Spleen (tissue), 11 donors: Measurements from ENCODE around the gene RANBP9. TPM values are rescaled to one million over a fixed set of nuclear protein-coding genes. Genes with fewer than 3 reads are reported as not detected.

ENCODE experiments used
- DNase-seq: peaks from one replicate; pipeline ENCODE4 v3.0.0-alpha.2; 2020
- H3K27ac ChIP-seq, 8 donors: fragments of 200-600 bp; sonication (generic) in 7 of 8; 1 replicate in 4 of 8; 2 replicates in 4 of 8; pipeline versions ENCODE4 v1.5.0 to v1.8.0; 2016 to 2021; ENCODE audit warnings: inconsistent platforms in 4 of 8, mild to moderate bottlenecking in 4 of 8, moderate library complexity in 1 of 8
- H3K27me3 ChIP-seq, 7 donors: fragments of 200-600 bp; sonication (generic) in 6 of 7; replicated peaks in 1 of 7; 1 replicate in 4 of 7; 2 replicates in 3 of 7; pipeline versions ENCODE4 v1.5.0 to v1.8.0; 2016 to 2021; ENCODE audit warnings: inconsistent platforms in 3 of 7, mild to moderate bottlenecking in 1 of 7
- H3K36me3 ChIP-seq, 6 donors: fragments of 200-600 bp; sonication (generic) in 5 of 6; 1 replicate in 4 of 6; 2 replicates in 2 of 6; pipeline versions ENCODE4 v1.5.0 to v1.8.0; 2016 to 2021; ENCODE audit warnings: inconsistent platforms in 2 of 6
- H3K4me1 ChIP-seq, 6 donors: fragments of 200-600 bp; sonication (generic) in 5 of 6; 1 replicate in 3 of 6; 2 replicates in 3 of 6; pipeline versions ENCODE4 v1.5.0 to v1.8.0; 2016 to 2021; ENCODE audit warnings: inconsistent platforms in 3 of 6
- H3K4me3 ChIP-seq, 8 donors: fragments of 200-600 bp; sonication (generic) in 7 of 8; 1 replicate in 4 of 8; 2 replicates in 4 of 8; pipeline versions ENCODE4 v1.5.0 to v1.8.0; 2016 to 2021; ENCODE audit warnings: inconsistent platforms in 4 of 8, mild to moderate bottlenecking in 4 of 8, moderate library complexity in 2 of 8
- H3K9me3 ChIP-seq, 8 donors: fragments of 200-600 bp; sonication (generic) in 7 of 8; 1 replicate in 4 of 8; 2 replicates in 4 of 8; pipeline versions ENCODE4 v1.5.0 to v1.8.0; 2016 to 2021; ENCODE audit warnings: inconsistent platforms in 4 of 8
- CTCF ChIP-seq, 11 experiments: fragments of 200-600 bp in 7 of 11; fragments of 450-650 bp in 4 of 11; sonication (generic) in 4 of 11; IDR thresholded peaks in 8 of 11; conservative IDR thresholded peaks in 3 of 11; 1 replicate in 7 of 11; 2 replicates in 4 of 11; pipeline versions ENCODE4 v1.4.0 to v1.8.0; 2016 to 2021; ENCODE audit warnings: antibody characterized with exemption in 11 of 11, inconsistent platforms in 4 of 11, mild to moderate bottlenecking in 1 of 11
- POLR2A ChIP-seq, 3 donors: fragments of 450-650 bp; IDR thresholded peaks; one replicate each; pipeline ENCODE4 v1.5.1; 2017; ENCODE audit warnings: antibody characterized with exemption in 3 of 3, mild to moderate bottlenecking in 1 of 3
- POLR2AphosphoS5 ChIP-seq, 3 donors: sonication (generic); formaldehyde crosslinking; IDR thresholded peaks; one replicate each; pipeline ENCODE4 v1.5.1; 2017; ENCODE audit warnings: antibody characterized with exemption in 3 of 3
- WGBS, 5 donors: extraction: QIAGEN DNeasy Blood & Tissue Kit in 3 of 5; methylation state at CpG; one replicate each; pipeline versions ENCODE4 v1.1.5 to v1.1.7; 2013 to 2018; 5-methylcytosine and 5-hydroxymethylcytosine counted together
- intact Hi-C: fragments of 100-400 bp; cut with DNase I; formaldehyde crosslinking; loops from one replicate; pipeline ENCODE4 v1.15.0; 2023; ENCODE audit warnings: low total_unique reads
- polyA plus RNA-seq, 3 donors: library from polyadenylated mRNA; stranded (reverse); fragments of 200-250 nt; gene quantifications; one replicate each; pipeline ENCODE4 v1.2.1, GENCODE V29; 2013
- total RNA-seq, 7 donors: library from RNA; depleted of rRNA in 3 of 7; stranded (reverse); fragments of >200 nt in 3 of 7; fragmentation: NEBNext Ultra II Directional in 4 of 7; extraction: Animal tissue kit (Norgen Biotek cat#: 25700) in 4 of 7; gene quantifications; one replicate each; pipeline versions ENCODE4 v1.1.0 to v1.2.1, GENCODE V29; 2016 to 2021
- donor health status: healthy with polysubstance abuse.
- donor health status: DM: no; HTN: no; CAD: no; lungs with moderate emphysema.
- donor health status: DM: no; HTN: no; CAD: no.
- donor health status: Bipolar disorder and iron deficiency.
- donor health status: healthy.
- donor health status: DM: no; HTN: no; CAD: no.
- donor health status: DM: yes; HTN: yes; CAD: no.

The RANBP9 gene
- total and polyA plus RNA-seq, 10 donors, result 13.4 to 41.8 (median 34.6) TPM

DNA sequence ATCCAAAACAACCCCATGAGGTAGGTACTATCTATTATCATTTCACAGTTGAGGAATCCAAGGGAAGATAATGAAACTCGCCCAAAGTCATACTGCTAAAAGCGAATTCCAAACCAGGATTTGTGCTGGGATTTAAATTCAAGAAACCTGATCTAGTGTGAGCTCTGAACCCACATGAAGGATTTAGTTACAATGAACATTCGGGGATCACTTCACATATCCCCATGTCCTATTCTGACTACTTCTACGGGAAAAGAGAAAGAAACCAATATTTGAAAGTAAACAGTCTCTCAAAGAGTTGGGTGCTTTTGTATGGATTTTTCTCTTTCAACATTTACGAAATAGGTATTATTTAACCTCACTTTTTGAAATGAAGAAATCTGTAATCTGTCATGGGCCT, 12.9 kb downstream of the RANBP9 start:
- no peaks in the 10 kb centered on the region for H3K27me3 ChIP-seq
- DNase-seq, result no peak
- 94 to 97% (median 96%) methylated on average over 5 of the region's 5 CpGs for WGBS, 5 donors
- H3K4me3 ChIP-seq, result no peak overlapping the region
- H3K4me1 ChIP-seq, result peaks cover 24 to 100% (median 81%) of the 10 kb centered on the region in 6 donors
- peaks cover 0 to 19% (median 4%) of the 10 kb centered on the region in 6 donors for H3K36me3 ChIP-seq
- no peaks in the 10 kb centered on the region for H3K9me3 ChIP-seq
- TF ChIP-seq CTCF (IDR thresholded peaks at IDR 0.05 in 8 of 11, conservative IDR thresholded peaks at IDR 0.05 in 3 of 11) (no peak), POLR2AphosphoS5 (IDR thresholded peaks at IDR 0.05) (no peak), POLR2A (IDR thresholded peaks at IDR 0.05) (no peak)
- H3K27ac ChIP-seq, result no peak overlapping the region
- intact Hi-C loops, result no loop called here

DNA sequence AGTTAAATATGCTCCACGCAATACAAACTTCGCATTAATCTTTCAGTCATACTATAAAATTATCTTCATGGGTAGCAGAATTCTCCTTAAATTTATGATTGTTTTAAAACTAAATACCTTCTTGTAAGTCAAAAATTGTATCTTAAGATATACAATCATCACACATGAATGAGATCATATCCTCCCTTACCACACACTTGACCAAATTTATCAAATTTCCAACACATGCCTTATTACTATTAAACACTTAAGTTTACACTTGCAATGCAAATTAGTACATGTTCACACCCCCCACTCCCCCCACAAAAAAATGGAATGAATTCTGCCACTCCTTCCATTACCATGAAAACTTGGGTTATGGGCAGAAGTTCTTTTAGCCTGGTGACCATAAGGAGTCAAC, 13.8 kb downstream of the RANBP9 start:
- H3K27ac ChIP-seq, result no peak overlapping the region
- no peak for DNase-seq

DNA sequence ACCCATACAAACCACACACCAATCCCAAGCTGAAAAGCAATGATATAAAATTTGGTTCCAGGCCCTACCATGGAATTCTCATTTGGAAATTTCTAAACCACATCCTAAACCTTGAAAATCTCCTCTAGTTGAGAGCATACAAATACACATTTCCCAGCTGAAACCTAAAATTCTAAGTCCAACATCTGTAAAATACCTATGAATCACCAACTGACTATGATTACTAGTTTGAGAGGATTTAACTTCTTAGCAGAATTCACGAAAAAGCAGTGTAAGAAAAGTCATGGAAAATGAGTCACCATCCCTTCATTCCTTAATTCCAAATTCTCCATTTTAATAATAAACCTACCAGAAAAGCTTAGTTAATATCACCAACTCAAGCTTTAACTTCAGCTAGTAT, 15.4 kb downstream of the RANBP9 start:
- WGBS, 5 donors, result 87 to 100% (median 92%) methylated on average over 1 of the region's 1 CpG
- H3K27me3 ChIP-seq, result no peaks in the 10 kb centered on the region
- H3K4me3 ChIP-seq, result no peak overlapping the region
- peaks cover 21 to 87% (median 65%) of the 10 kb centered on the region in 6 donors for H3K4me1 ChIP-seq
- H3K9me3 ChIP-seq, result no peaks in the 10 kb centered on the region
- H3K36me3 ChIP-seq, result peaks cover 0 to 29% (median 4%) of the 10 kb centered on the region in 6 donors
- intact Hi-C loops, result no loop called here
- TF ChIP-seq POLR2AphosphoS5 (IDR thresholded peaks at IDR 0.05), result no peak
- TF ChIP-seq POLR2A (IDR thresholded peaks at IDR 0.05), result no peak
- no peak for TF ChIP-seq CTCF (IDR thresholded peaks at IDR 0.05 in 8 of 11, conservative IDR thresholded peaks at IDR 0.05 in 3 of 11)
- H3K27ac ChIP-seq, result peak overlapping the region in 3 of 8 donors; percentile 3 to 23 (median 4)
- no peak for DNase-seq

More for the DNA sequence above, 13.8 kb downstream of the RANBP9 start:
- H3K36me3 ChIP-seq, result peaks cover 0 to 19% (median 4%) of the 10 kb centered on the region in 6 donors
- WGBS, 5 donors, result 98 to 100% (median 99%) methylated on average over 2 of the region's 2 CpGs
- intact Hi-C loops, result no loop called here
- no peak overlapping the region for H3K4me3 ChIP-seq
- no peak for TF ChIP-seq CTCF (IDR thresholded peaks at IDR 0.05 in 8 of 11, conservative IDR thresholded peaks at IDR 0.05 in 3 of 11)
- TF ChIP-seq POLR2A (IDR thresholded peaks at IDR 0.05), result no peak
- TF ChIP-seq POLR2AphosphoS5 (IDR thresholded peaks at IDR 0.05), result no peak
- H3K4me1 ChIP-seq, result peaks cover 23 to 100% (median 77%) of the 10 kb centered on the region in 6 donors
- H3K27me3 ChIP-seq, result no peaks in the 10 kb centered on the region
- H3K9me3 ChIP-seq, result no peaks in the 10 kb centered on the region

GRCh38 chr6:13695252-13695651, 16.4 kb downstream of the RANBP9 start:
- intact Hi-C loops, result no loop called here
- Histone ChIP-seq H3K4me3 (no peak overlapping the region), H3K36me3 (peaks cover 0 to 37% (median 4%) of the 10 kb centered on the region in 6 donors), H3K27ac (peak overlapping the region in 4 of 8 donors; percentile 3 to 52 (median 14)), H3K9me3 (no peaks in the 10 kb centered on the region), H3K4me1 (peaks cover 21 to 85% (median 62%) of the 10 kb centered on the region in 6 donors), H3K27me3 (no peaks in the 10 kb centered on the region)
- WGBS, 5 donors, result 37 to 68% (median 43%) methylated on average over 1 of the region's 1 CpG
- DNase-seq, result no peak
- TF ChIP-seq POLR2AphosphoS5 (IDR thresholded peaks at IDR 0.05) (no peak), CTCF (IDR thresholded peaks at IDR 0.05 in 8 of 11, conservative IDR thresholded peaks at IDR 0.05 in 3 of 11) (no peak)
